GM12892 (cell line): Measurements from ENCODE around the gene CMTR2.

Experiments
- DNase-seq: peaks from one replicate; pipeline ENCODE4 v3.0.0; 2011; ENCODE audit not compliant: insufficient read length
- FAIRE-seq: peaks from 2 replicates; lab custom pipeline; 2011; peaks lifted over from hg19 to GRCh38; lab: Jason Lieb, UNC
- POLR2A ChIP-seq: IDR thresholded peaks from 2 replicates; pipeline ENCODE4 v1.6.1; 2011; ENCODE audit warnings: low read depth, low read length, control low read depth
- POLR2AphosphoS5 ChIP-seq: IDR thresholded peaks from 2 replicates; pipeline ENCODE4 v1.6.1; 2011; ENCODE audit warnings: low read depth, low read length, control low read depth
- TAF1 ChIP-seq: IDR thresholded peaks from 2 replicates; pipeline ENCODE4 v1.6.1; 2011; ENCODE audit warnings: low read depth, mild to moderate bottlenecking, control low read depth, low read length, borderline replicate concordance

The CMTR2 gene

GRCh38 chr16:71263582-71263981 lies 25.6 kb downstream of the CMTR2 start:
- FAIRE-seq = no peak
- TF ChIP-seq TAF1 (no peak), POLR2A (no peak), POLR2AphosphoS5 (no peak)
- DNase-seq = no peak

- FAIRE-seq (no peak), DNase-seq (no peak)
- TF ChIP-seq POLR2A = no peak
- TF ChIP-seq TAF1 = no peak
- TF ChIP-seq POLR2AphosphoS5 = no peak
Measured at GRCh38 chr16:71262391-71262790, 26.8 kb downstream of the CMTR2 start.

GRCh38 chr16:71260995-71261394 lies 28.2 kb downstream of the CMTR2 start:
- FAIRE-seq (no peak), DNase-seq (no peak)
- TF ChIP-seq POLR2AphosphoS5 (no peak), TAF1 (no peak), POLR2A (no peak)

GRCh38 chr16:71259086-71259485 lies 30.1 kb downstream of the CMTR2 start:
- FAIRE-seq (no peak), DNase-seq (no peak)
- TF ChIP-seq TAF1 (no peak), POLR2AphosphoS5 (no peak), POLR2A (no peak)

- TF ChIP-seq POLR2AphosphoS5 = no peak
- no peak for TF ChIP-seq POLR2A
- no peak for TF ChIP-seq TAF1
- FAIRE-seq (no peak), DNase-seq (no peak)
Measured at GRCh38 chr16:71258372-71258771, 30.8 kb downstream of the CMTR2 start.

GRCh38 chr16:71257768-71258167 lies 31.4 kb downstream of the CMTR2 start:
- DNase-seq (no peak), FAIRE-seq (no peak)
- TF ChIP-seq TAF1 = no peak
- no peak for TF ChIP-seq POLR2AphosphoS5
- no peak for TF ChIP-seq POLR2A

- DNase-seq (no peak), FAIRE-seq (no peak)
- TF ChIP-seq TAF1 (no peak), POLR2A (no peak), POLR2AphosphoS5 (no peak)
Measured at GRCh38 chr16:71255721-71256120, 33.5 kb downstream of the CMTR2 start.

GRCh38 chr16:71254832-71255525 lies 34.2 kb downstream of the CMTR2 start:
- DNase-seq (no peak), FAIRE-seq (no peak)
- TF ChIP-seq TAF1 (no peak), POLR2A (no peak), POLR2AphosphoS5 (no peak)

- FAIRE-seq (no peak), DNase-seq (no peak)
- TF ChIP-seq POLR2AphosphoS5 (no peak), TAF1 (no peak), POLR2A (no peak)
Measured at GRCh38 chr16:71250461-71251235, 38.6 kb downstream of the CMTR2 start.

- DNase-seq (no peak), FAIRE-seq (no peak)
- TF ChIP-seq TAF1 (no peak), POLR2AphosphoS5 (no peak), POLR2A (no peak)
Measured at GRCh38 chr16:71249399-71249798, 39.8 kb downstream of the CMTR2 start.

- DNase-seq (no peak), FAIRE-seq (no peak)
- no peak for TF ChIP-seq POLR2AphosphoS5
- no peak for TF ChIP-seq POLR2A
- TF ChIP-seq TAF1 = no peak
Measured at GRCh38 chr16:71247478-71247877, 41.7 kb downstream of the CMTR2 start.

GRCh38 chr16:71246309-71246708 lies 42.9 kb downstream of the CMTR2 start:
- FAIRE-seq (no peak), DNase-seq (no peak)
- TF ChIP-seq POLR2AphosphoS5 = no peak
- no peak for TF ChIP-seq POLR2A
- no peak for TF ChIP-seq TAF1

GRCh38 chr16:71244521-71244920 lies 44.7 kb downstream of the CMTR2 start:
- TF ChIP-seq TAF1 = no peak
- TF ChIP-seq POLR2AphosphoS5 = no peak
- TF ChIP-seq POLR2A = no peak
- no peak for FAIRE-seq
- DNase-seq = no peak
